B cell (primary cell): ENCODE data around the gene WASF3.

ENCODE experiments used
- CTCF ChIP-seq: fragments of 200-600 bp; IDR thresholded peaks from one replicate; pipeline ENCODE4 v1.8.0; 2022; ENCODE audit warnings: antibody characterized with exemption, mild to moderate bottlenecking
- EZH2 ChIP-seq: IDR thresholded peaks from 2 replicates; pipeline ENCODE4 v1.6.1; 2012; ENCODE audit warnings: borderline replicate concordance, low read depth, mild to moderate bottlenecking, moderate library complexity, low read length; ENCODE audit not compliant: insufficient read depth, poor library complexity, severe bottlenecking

- TF ChIP-seq CTCF (no peak), EZH2 (no peak)
These were observed 107.4 kb downstream of the WASF3 start for GRCh38 chr13:26664876-26665275.
